Smooth muscle cell (in vitro differentiated cells): ENCODE data around the gene UTP18. TPM values are rescaled to one million over a fixed set of nuclear protein-coding genes. Genes with fewer than 3 reads are reported as not detected.
"Not testable (repeated sequence)": the region's sequence is repeated elsewhere in the genome, so short reads cannot be mapped to it uniquely, and the experiment has no call there.

ENCODE experiments used
- DNase-seq: peaks from one replicate; lab custom pipeline; 2025; ENCODE audit not compliant: unreplicated experiment; lab: John Stamatoyannopoulos, UW
- H2AFZ ChIP-seq: fragments of 200-600 bp; sonication (generic); 2 replicates; pipeline ENCODE4 v1.6.0; 2016; ENCODE audit warnings: antibody characterized with exemption, low read depth, mild to moderate bottlenecking
- H3F3A ChIP-seq: fragments of 200-600 bp; sonication (generic); 2 replicates; pipeline ENCODE4 v1.6.0; 2017; ENCODE audit warnings: antibody characterized with exemption, low read depth
- H3K27ac ChIP-seq: fragments of 200-600 bp; sonication (generic); 2 replicates; pipeline ENCODE4 v1.5.1; 2016; ENCODE audit warnings: low read depth, mild to moderate bottlenecking
- H3K27me3 ChIP-seq: fragments of 200-600 bp; sonication (generic); 2 replicates; pipeline ENCODE4 v1.6.1; 2016; ENCODE audit warnings: low read depth, mild to moderate bottlenecking
- H3K36me3 ChIP-seq: fragments of 200-600 bp; sonication (generic); 2 replicates; pipeline ENCODE4 v1.5.1; 2016; ENCODE audit warnings: low read depth
- H3K4me1 ChIP-seq: fragments of 200-600 bp; sonication (generic); 2 replicates; pipeline ENCODE4 v1.5.1; 2016; ENCODE audit warnings: low read depth
- H3K4me2 ChIP-seq: fragments of 200-600 bp; sonication (generic); 2 replicates; pipeline ENCODE4 v1.6.0; 2016; ENCODE audit warnings: mild to moderate bottlenecking
- H3K4me3 ChIP-seq: fragments of 200-600 bp; sonication (generic); 2 replicates; pipeline ENCODE4 v1.5.1; 2016; ENCODE audit warnings: mild to moderate bottlenecking
- H3K79me2 ChIP-seq: fragments of 200-600 bp; sonication (generic); 2 replicates; pipeline ENCODE4 v1.6.0; 2016; ENCODE audit warnings: low read depth, mild to moderate bottlenecking
- H3K9ac ChIP-seq: fragments of 200-600 bp; sonication (generic); 2 replicates; pipeline ENCODE4 v1.6.0; 2016; ENCODE audit warnings: low read depth
- H3K9me3 ChIP-seq: fragments of 200-600 bp; sonication (generic); replicated peaks from 2 replicates; pipeline ENCODE4 v1.5.1; 2016; ENCODE audit warnings: low read depth
- H4K20me1 ChIP-seq: fragments of 200-600 bp; sonication (generic); 2 replicates; pipeline ENCODE4 v1.6.0; 2016; ENCODE audit warnings: low read depth
- WGBS: methylation state at CpG from one replicate; pipeline ENCODE4 v1.1.7; 2016; ENCODE audit warnings: low lambda C conversion rate; 5-methylcytosine and 5-hydroxymethylcytosine counted together
- polyA plus RNA-seq: library from polyadenylated mRNA; unstranded; fragments of >200 nt; fragmentation: Nextera tagmentation; extraction: Ambion mirVana; gene quantifications from 2 replicates; pipeline ENCODE4 v1.2.1, GENCODE V29; 2016
- total RNA-seq: library from RNA; depleted of rRNA; stranded (reverse); fragments of >200 nt; gene quantifications from 2 replicates; pipeline ENCODE4 v1.2.3, GENCODE V29; 2014
- TF ChIP-seq, protein P1 (sequence below): fragments of 200-600 bp; sonication (generic); IDR thresholded peaks from 2 replicates; pipeline ENCODE4 v1.5.1; 2017; ENCODE audit warnings: borderline replicate concordance, mild to moderate bottlenecking, antibody characterized with exemption; ENCODE audit not compliant: insufficient read depth, poor library complexity, severe bottlenecking

UTP18 gene
- total and polyA plus RNA-seq, 2 experiments from 2014 or later, result 31.7 to 42.1 TPM

DNA sequence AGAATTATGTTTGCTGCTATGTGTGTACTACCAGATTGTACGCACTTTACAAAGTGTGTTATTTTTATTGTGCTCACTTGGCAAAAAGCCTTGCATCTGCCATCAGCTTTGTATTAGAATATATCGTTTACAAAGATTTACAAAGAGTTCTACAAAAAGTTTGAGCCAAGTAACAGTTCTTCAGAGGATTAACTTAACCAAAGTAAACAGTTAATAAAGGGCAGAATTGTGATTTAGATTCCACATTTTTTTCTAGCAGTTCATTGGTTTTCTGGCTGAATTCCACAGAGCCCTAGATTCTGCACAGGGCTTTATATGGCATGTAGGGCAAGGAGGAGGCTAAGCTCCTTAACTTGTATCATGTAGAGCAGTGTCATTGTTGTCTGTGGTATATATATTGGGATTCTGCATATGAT lies 29.4 kb downstream of the UTP18 start:
- H2AFZ ChIP-seq, result no peak overlapping the region
- H3K79me2 ChIP-seq, result no peaks in the 10 kb centered on the region
- no peaks in the 10 kb centered on the region for H3K27me3 ChIP-seq
- H3K36me3 ChIP-seq, result peaks cover 17% of the 10 kb centered on the region
- H3K4me1 ChIP-seq, result no peaks in the 10 kb centered on the region
- no peaks in the 10 kb centered on the region for H3F3A ChIP-seq
- DNase-seq, result no peak
- H3K9ac ChIP-seq, result no peak overlapping the region
- TF ChIP-seq, protein P1, sequence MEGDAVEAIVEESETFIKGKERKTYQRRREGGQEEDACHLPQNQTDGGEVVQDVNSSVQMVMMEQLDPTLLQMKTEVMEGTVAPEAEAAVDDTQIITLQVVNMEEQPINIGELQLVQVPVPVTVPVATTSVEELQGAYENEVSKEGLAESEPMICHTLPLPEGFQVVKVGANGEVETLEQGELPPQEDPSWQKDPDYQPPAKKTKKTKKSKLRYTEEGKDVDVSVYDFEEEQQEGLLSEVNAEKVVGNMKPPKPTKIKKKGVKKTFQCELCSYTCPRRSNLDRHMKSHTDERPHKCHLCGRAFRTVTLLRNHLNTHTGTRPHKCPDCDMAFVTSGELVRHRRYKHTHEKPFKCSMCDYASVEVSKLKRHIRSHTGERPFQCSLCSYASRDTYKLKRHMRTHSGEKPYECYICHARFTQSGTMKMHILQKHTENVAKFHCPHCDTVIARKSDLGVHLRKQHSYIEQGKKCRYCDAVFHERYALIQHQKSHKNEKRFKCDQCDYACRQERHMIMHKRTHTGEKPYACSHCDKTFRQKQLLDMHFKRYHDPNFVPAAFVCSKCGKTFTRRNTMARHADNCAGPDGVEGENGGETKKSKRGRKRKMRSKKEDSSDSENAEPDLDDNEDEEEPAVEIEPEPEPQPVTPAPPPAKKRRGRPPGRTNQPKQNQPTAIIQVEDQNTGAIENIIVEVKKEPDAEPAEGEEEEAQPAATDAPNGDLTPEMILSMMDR, result no peak
- no peaks in the 10 kb centered on the region for H3K9me3 ChIP-seq
- H3K27ac ChIP-seq, result no peak overlapping the region
- H3K4me2 ChIP-seq, result no peak overlapping the region
- H4K20me1 ChIP-seq, result peaks cover 8% of the 10 kb centered on the region
- H3K4me3 ChIP-seq, result no peak overlapping the region
- WGBS, result 91% methylated on average over 2 of the region's 2 CpGs

DNA sequence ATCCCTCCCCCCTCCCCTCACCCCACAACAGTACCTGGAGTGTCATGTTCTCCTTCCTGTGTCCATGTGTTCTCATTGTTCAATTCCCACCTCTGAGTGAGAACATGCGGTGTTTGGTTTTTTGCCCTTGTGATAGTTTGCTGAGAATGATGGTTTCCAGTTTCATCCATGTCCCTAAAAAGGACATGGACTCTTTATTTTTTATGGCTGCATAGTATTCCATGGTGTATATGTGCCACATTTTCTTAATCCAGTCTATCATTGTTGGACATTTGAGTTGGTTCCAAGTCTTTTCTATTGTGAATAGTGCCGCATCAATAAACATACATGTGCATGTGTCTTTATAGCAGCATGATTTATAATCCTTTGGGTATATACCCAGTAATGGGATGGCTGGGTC lies 34.0 kb downstream of the UTP18 start:
- H3F3A ChIP-seq, H3K9ac ChIP-seq, H2AFZ ChIP-seq, H3K27ac ChIP-seq, H3K36me3 ChIP-seq, H3K79me2 ChIP-seq, H3K4me1 ChIP-seq, DNase-seq, H3K9me3 ChIP-seq, H3K27me3 ChIP-seq, H3K4me2 ChIP-seq, H3K4me3 ChIP-seq: not testable (repeated sequence)
- 96% methylated on average over 2 of the region's 2 CpGs for WGBS
- peaks cover 12% of the 10 kb centered on the region for H4K20me1 ChIP-seq

DNA sequence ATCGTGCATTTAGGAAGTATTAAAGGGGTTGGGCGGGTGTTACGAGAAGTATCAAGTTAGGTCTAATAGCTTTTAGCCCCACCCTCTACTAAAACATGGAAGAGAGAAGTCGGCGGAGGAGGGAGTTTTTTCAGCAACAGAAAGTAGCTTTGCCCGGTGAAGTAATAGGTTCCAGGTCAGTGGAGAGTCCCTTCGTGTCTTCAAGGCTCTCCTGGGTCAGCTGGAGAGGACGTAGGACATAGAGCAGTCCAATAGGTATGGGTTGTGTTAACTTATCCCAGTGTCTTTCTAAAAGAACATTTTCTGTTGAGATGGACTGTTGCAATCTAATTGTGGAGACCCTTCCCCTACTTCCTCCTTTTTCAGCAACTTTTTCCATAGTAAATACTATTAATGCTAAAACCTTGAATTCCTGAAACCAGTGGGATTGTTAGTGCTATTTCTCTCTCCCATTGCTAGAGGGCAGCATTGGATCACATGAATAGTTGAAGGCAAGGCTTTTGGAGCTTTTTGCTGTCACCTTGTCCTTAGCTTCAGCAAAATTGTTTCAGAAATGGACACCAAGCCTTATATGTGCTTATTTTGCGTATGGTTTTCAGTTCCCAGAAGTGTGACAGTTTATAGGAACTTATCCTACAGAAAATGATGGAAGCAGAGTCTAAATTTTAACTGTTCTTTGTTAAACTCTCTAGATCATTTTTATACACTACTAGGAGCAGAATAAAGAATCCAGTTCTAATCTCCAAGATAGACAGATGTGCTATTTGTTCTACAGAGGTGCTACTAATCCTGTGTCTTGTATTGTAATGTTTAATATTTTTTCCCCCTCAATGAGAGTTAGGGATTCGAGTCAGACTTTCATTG lies 38.4 kb downstream of the UTP18 start:
- Histone ChIP-seq H2AFZ (no peak overlapping the region), H3K4me2 (no peak overlapping the region), H3K4me1 (no peaks in the 10 kb centered on the region), H3K36me3 (no peaks in the 10 kb centered on the region), H3K79me2 (no peaks in the 10 kb centered on the region), H4K20me1 (peaks cover 12% of the 10 kb centered on the region), H3F3A (peaks cover 6% of the 10 kb centered on the region), H3K9ac (no peak overlapping the region), H3K4me3 (no peak overlapping the region), H3K9me3 (no peaks in the 10 kb centered on the region), H3K27me3 (no peaks in the 10 kb centered on the region), H3K27ac (no peak overlapping the region)
- 60% methylated on average over 10 of the region's 10 CpGs for WGBS
- DNase-seq, result no peak
- TF ChIP-seq, protein P1, result peak; percentile 64

DNA sequence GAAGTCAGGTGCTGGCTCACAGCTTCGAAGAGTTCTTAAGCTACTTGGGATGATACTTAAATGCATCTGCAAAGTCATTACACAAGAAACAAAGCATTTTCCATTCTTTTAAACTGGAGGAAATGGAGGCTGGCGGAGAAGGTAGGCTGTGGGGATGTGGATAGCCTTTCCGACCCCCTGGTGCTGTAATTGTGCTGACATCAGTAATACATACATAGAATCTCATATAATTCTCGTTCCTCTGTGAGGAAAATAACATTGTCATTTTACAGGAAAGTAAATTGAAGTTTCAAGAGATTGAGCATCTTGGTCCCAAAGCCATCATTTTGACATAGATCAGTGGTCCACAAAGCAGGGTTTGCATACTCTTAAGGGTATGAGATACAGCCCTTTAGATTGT lies 39.5 kb downstream of the UTP18 start:
- H3K79me2 ChIP-seq, result no peaks in the 10 kb centered on the region
- WGBS, result over 99% methylated on average over 4 of the region's 4 CpGs

More for the DNA sequence above, 39.5 kb downstream of the UTP18 start:
- no peak overlapping the region for H3K9ac ChIP-seq
- no peak overlapping the region for H3K27ac ChIP-seq
- no peak for DNase-seq
- H3F3A ChIP-seq, result peaks cover 6% of the 10 kb centered on the region
- H3K4me3 ChIP-seq, result no peak overlapping the region
- H2AFZ ChIP-seq, result no peak overlapping the region
- TF ChIP-seq, protein P1, result no peak
- H3K36me3 ChIP-seq, result no peaks in the 10 kb centered on the region
- no peak overlapping the region for H3K4me2 ChIP-seq
- no peaks in the 10 kb centered on the region for H3K4me1 ChIP-seq
- no peaks in the 10 kb centered on the region for H3K9me3 ChIP-seq
- H4K20me1 ChIP-seq, result peaks cover 12% of the 10 kb centered on the region
- H3K27me3 ChIP-seq, result no peaks in the 10 kb centered on the region
